HG03159 (cell line): ENCODE data around the gene MBTD1.

Source experiments
- ATAC-seq: cut with Tn5 transposase; IDR thresholded peaks from one replicate; pipeline ENCODE4 v1.9.1; 2021; ENCODE audit warnings: mild to moderate bottlenecking, moderate library complexity; ENCODE audit not compliant: unreplicated experiment

MBTD1 gene

DNA sequence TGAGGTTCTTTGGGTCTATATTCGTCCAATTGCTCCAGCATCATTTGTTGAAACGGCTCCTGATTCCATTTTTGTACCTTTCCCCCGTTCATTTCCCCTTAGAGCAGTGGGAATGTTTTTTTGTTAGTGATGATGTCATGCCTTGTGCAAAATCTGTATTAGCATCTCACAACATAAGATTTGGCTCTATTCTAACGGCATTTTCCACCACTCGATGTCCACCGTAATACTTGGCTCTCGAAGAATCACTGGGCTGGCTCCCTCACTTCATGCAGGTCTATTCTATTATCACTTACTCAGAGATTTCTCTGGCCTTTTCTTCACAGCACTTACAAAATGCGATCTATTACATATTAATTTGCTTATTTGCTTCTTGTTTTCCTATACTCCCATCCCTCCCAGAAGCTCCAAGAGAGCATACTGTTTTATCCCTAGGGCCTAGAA is 107.1 kb downstream of the MBTD1 start:
- no peak for ATAC-seq

- ATAC-seq = no peak
These were observed 108.9 kb downstream of the MBTD1 start for GRCh38 chr17:51150932-51151331.

- no peak for ATAC-seq
These were observed 110.7 kb downstream of the MBTD1 start for GRCh38 chr17:51149163-51149562.

DNA sequence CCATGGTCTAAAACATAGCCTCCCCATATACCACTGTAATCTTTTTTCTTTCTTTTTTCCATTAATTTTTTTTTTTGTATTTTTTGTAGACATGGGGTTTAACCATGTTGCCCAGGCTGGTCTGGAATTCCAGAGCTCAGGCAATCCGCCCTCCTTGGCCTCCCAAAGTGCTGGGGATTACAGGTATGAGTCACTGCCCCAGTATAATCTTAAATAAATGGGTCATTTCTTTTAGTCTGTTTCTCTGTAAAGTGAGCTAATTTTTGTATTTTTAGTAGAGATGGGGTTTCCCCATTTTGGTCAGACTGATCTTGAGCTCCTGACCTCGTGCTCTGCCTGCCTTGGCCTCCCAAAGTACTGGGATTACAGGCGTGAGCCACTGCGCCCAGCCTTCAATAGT is 112.2 kb downstream of the MBTD1 start:
- ATAC-seq = no peak

- ATAC-seq = no peak
These were observed 115.4 kb downstream of the MBTD1 start for GRCh38 chr17:51144266-51145022.

DNA sequence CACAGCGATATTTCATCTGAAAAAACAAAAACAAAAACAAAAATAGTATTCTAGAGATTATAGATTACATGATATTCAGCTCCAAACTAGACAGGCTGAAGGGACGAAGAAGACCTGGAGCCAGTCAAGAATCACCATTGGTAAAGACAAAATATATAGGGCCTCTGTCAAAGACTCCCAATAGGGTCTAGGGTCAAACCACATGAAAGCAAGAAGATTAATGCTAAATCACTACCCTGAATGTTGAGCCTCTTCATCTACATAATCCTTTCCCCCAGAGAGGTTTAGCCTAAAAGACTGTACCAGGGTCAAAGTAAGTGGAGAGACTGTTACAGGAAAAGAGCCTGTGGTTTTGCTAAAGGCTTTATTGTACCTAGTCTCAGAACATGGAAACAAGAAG is 117.3 kb downstream of the MBTD1 start:
- ATAC-seq = no peak

- ATAC-seq = no peak
These were observed 123.9 kb downstream of the MBTD1 start for GRCh38 chr17:51135956-51136355.

DNA sequence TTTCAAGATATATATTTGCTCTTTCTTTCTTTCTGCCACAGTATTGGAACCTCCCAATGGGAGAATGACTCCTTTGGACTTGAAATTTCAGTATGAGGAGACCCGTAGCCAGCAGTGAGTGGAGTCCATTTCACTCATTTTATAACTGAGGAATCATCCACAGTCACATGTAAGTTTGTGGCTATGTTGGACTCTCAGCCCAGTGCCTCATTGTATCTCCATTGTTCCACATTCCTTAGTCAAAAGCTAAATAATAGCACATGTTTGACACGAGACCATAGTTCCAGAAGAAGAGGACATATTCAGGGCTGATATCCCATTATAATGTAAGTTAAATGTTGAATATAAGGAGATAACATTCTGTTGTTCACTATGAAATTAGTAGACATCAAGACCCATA is 126.5 kb downstream of the MBTD1 start:
- no peak for ATAC-seq

GRCh38 chr17:51132964-51133319 is 126.9 kb downstream of the MBTD1 start:
- ATAC-seq = no peak

GRCh38 chr17:51128076-51128475 is 131.8 kb downstream of the MBTD1 start:
- no peak for ATAC-seq
